Activated effector memory CD4-positive, alpha-beta T cell treated with anti-CD3 and anti-CD28 coated beads, Interleukin-2, amount 50 U/mL, for 16 hours (primary cell): ENCODE data around the gene TMPRSS11A.

Experiments used
- DNase-seq: peaks from one replicate; pipeline ENCODE4 v3.0.0-alpha.2; 2020

The TMPRSS11A gene

DNA sequence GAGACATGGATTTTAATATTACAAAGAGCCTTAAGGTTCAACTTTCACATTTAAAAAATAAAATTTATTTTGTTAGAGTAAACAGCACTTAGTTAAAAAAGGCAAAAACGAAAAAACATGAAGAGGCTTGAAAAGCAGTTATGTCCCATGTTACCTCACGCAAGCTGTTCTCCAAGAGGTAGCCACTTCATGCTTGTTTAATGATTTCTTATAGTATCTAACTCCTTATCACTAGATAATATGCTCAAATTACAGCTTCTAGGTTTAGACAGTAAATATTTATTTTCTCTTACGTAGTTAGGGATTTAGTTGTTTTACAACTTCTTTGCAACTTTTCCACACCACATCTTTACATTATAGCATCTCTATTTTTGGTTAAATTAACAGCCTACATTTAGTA lies 51.7 kb downstream of the TMPRSS11A start:
- DNase-seq: no peak

DNA sequence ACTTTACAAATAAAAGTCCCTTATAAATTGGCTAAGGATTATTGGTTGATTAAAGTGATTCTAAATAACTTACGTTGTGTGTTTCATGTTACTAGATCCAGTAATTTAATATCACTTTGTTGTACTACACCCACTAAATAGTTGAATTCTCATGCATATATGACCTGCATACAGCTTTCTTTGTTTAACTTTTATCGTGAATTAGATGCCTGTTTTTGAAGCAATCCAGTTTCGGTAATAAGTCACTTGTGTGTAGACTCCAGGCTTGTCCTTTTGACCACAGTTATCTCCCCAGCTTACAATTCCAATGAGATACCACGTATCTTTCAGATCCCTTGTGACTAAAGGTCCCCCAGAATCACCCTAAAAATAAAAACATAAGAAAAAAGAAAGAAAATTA lies 52.2 kb downstream of the TMPRSS11A start:
- DNase-seq: no peak

GRCh38 chr4:67910585-67910905 lies 52.7 kb downstream of the TMPRSS11A start:
- no peak for DNase-seq

GRCh38 chr4:67909905-67910584 lies 53.2 kb downstream of the TMPRSS11A start:
- DNase-seq: no peak

GRCh38 chr4:67907650-67908049 lies 55.6 kb downstream of the TMPRSS11A start:
- no peak for DNase-seq

- DNase-seq: no peak
These were observed 64.2 kb downstream of the TMPRSS11A start for GRCh38 chr4:67899096-67899495.

DNA sequence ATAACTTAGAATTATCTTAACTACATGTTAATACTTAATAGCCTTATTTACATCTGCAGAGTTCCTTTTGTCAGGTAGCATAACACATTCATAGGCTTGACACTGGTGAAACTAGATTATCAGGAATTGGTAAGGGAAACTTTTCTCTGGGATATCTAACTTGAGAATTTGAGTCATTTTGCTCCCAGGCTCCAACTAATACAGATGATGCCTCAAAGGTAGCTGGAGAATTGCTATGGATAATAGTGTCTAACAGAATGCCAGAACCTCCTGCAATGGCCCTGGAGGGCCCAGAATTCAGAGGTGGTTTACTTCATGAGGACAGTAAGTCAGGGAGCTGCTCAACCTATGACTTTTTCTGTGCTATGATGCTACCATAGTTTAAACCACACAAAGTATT lies 65.6 kb downstream of the TMPRSS11A start:
- no peak for DNase-seq

- DNase-seq: no peak
These were observed 66.8 kb downstream of the TMPRSS11A start for GRCh38 chr4:67896421-67897065.

DNA sequence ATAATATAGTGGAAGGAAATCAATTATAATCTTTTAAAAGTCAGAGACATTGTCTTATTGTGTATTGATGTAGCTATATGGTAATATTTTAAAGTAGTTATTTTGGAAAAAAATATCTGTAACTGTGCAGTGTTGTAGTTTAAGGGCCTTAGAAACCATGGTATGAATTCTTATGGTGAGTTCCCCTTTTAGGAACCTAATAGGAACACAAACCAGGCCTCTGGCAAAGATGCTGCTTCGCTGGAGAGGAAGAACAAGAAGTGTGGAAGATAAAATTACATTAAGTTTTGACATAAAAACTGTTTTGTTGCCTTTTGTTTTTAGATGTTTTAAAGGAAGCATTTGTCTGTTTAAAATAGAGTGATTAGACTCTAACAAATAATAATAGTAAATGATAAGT lies 68.6 kb downstream of the TMPRSS11A start:
- no peak for DNase-seq

- no peak for DNase-seq
These were observed 70.4 kb downstream of the TMPRSS11A start for GRCh38 chr4:67892905-67893304.

GRCh38 chr4:67892253-67892652 lies 71.0 kb downstream of the TMPRSS11A start:
- DNase-seq: no peak

- no peak for DNase-seq
These were observed 71.6 kb downstream of the TMPRSS11A start for GRCh38 chr4:67891645-67892044.

DNA sequence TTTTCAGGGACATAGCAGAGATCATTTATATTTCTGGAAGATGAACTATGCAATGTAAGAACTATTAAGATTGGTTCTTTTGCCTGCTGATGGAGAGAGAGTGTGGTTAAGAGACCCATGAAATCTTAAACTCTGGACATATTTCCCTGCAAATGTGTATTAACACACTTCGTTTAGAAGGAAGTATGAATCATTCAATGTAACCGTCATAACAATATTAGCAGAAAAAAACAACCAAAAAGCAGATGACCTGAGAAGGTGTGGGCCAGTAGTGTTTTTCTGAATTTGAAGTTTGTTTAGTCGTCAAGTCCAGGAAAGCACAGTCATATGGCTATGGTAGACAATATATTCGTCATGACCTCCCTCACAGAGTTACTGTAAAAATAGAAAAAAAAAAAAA lies 77.0 kb downstream of the TMPRSS11A start:
- no peak for DNase-seq

DNA sequence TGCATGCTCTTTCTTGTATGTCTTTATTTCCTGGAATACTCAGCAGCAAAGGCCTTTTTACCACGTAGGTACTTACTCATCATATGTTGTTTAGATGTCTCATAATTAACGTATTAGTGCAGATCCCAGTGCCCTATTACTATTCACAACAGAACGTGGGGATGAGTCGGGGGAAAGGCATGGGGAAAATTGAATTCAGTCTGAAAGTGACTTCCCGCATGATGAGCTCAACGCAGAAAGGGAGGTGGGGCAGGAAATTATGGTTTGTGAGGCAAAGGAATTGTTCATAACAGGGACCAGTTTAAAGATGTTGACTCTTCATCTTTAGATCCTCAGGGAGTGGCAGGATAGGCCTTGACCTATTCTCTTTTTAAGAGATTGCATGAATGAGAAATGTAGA lies 77.5 kb downstream of the TMPRSS11A start:
- no peak for DNase-seq

GRCh38 chr4:67884701-67885100 lies 78.6 kb downstream of the TMPRSS11A start:
- no peak for DNase-seq

DNA sequence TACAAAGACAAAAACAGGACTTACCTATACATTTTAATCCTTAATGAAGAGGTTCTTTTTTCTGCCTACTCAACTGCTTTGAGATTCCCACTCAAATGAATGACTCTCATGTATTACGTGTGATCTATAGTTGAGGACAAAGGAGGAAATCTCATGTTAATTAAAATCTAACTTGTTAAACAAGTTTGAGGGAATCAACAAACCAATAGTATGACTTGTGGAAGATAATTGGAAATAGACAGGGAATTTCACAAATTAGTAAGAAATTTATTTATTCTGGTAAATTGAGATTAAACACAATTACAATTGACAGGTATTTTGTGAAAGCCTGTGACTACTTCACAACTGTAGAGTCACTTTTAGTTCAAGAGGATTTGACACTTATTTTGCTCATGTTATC lies 79.4 kb downstream of the TMPRSS11A start, which contains the start of gene TMPRSS11D:
TSS of gene TMPRSS11D (minus strand) at position 101 of the 400 bp plus-strand sequence. CDS start at position 32, 69 bp downstream.
- DNase-seq: no peak

DNA sequence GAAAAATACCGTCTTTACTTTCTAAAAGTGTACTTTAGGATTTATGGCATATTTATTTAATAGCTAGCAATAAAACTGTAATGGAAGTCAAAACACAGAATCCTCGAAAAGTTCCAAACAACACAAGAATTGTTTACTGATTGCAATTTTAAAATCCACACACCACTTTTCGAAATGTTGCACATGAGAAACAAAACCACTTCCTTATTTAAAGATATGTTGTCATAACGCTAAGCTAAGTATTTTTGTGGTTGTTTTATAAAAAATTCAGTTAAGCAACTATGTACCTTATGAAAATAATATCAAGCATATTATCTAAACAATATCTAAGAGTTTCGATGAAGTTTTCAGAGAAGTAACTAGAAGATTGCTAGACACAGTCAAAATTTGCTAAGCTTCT lies 79.8 kb downstream of the TMPRSS11A start:
- DNase-seq: no peak

GRCh38 chr4:67880866-67881610 lies 82.3 kb downstream of the TMPRSS11A start:
- DNase-seq: no peak

DNA sequence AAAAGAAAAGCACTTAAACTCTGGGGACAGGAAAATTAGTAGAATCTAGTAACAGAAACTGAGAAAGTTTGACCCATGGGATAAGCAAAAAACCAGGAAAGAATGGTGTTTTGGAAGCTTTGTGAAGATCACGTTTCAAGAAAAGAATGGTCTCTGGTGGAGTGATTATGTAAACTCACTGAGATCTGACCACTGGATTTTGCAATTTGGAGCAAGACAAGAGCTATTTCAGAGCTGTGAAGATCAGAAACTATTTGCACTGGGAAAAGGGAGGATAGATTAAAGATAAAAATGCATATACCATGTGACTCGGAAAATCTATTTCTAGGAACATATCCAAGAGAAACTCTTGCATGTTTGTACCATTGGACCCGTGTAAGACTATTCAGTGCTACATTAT lies 83.8 kb downstream of the TMPRSS11A start:
- no peak for DNase-seq

- DNase-seq: no peak
These were observed 86.2 kb downstream of the TMPRSS11A start for GRCh38 chr4:67877086-67877485.

GRCh38 chr4:67874986-67875385 lies 88.3 kb downstream of the TMPRSS11A start:
- DNase-seq: no peak

GRCh38 chr4:67873116-67873515 lies 90.2 kb downstream of the TMPRSS11A start:
- DNase-seq: no peak

DNA sequence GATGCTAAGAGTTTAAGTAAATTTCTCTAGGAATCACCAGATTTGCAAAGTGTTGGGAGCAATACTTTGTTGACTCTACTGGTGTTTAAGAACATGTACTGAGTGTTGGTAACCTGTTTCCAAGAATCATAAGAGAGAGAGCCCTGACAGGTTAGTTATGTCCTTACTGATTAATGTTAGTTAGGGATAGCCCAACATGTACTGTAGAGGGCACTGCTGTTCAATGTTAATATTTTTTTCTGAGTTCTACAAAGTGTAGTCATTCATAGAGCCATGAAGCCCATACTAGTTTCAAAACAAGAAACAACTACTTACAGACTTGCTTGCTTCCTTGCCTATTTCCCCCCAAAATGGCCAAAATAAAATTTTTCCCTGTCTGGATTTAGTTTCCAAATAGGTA lies 91.4 kb downstream of the TMPRSS11A start:
- DNase-seq: no peak

DNA sequence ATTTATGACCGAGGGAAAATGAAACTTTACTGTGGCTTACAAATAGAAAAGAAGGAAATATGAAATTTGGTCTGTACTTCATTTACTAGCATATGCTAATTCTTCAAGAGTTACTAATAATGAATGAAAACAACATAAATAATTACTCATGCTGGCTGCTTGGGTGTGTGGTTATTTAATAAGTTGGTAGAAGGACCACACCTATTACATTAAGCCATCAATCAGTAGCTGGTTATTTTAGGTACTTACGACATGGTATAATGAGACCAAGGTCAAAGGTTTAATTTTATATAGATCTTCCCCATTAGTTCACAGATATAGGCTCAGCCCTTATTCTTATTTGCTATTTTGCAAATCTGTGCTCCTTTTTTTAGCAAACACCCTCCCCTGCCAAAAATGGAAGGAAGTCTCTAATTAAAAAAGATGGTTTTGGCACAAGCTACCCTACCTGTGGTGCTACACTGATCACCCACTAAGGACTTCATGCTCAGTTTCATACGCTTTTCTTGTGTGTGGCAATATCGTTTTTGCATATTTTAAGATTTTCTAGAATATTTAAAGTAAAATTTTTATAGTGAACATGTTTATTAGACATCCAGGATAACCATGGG lies 93.6 kb downstream of the TMPRSS11A start:
- DNase-seq: no peak
